K562 (cell line): ENCODE results near the gene LZTS2. TPM values are rescaled to one million over a fixed set of nuclear protein-coding genes. Genes with fewer than 3 reads are reported as not detected.

Experiments used
- ATAC-seq: fragments of 200-7000 bp; cut with Tn5 transposase; 3 replicates; pipeline ENCODE4 v1.9.1; 2020; ENCODE audit warnings: moderate library complexity
- BruUV-seq: library from RNA; stranded (reverse); fragments of 400-500 nt; replicated peaks from 2 replicates; lab custom pipeline; 2021; lab: Mats Ljungman, UMichigan
- CTCF ChIA-PET: fragments of 300-600 bp; formaldehyde crosslinking; extraction: SDS; loops from one replicate; lab custom pipeline; 2021; ENCODE audit warnings: low intra/inter-chr PET ratio; lab: Yijun Ruan, JAX
- POLR2A ChIA-PET: fragments of 300-600, 350-650 bp; sonication (Branson Sonifier 250); formaldehyde crosslinking; extraction: SDS; loops from one replicate; lab custom pipeline; 2021; ENCODE audit warnings: antibody characterized with exemption, inconsistent platforms; lab: Yijun Ruan, JAX
- DNase-seq, 4 experiments: peaks; one replicate each; pipeline versions ENCODE4 v3.0.0 to v3.0.0-alpha.2; 2011 to 2018; ENCODE audit warnings: low spot score in 3 of 4, mixed read lengths in 3 of 4; ENCODE audit errors: extremely low read depth in 1 of 4
- FAIRE-seq: peaks from 2 replicates; lab custom pipeline; 2011; peaks lifted over from hg19 to GRCh38; lab: Jason Lieb, UNC
- H2AFZ ChIP-seq: 2 replicates; pipeline ENCODE4 v1.6.0; 2011; ENCODE audit warnings: low read depth, low read length, control low read depth, inconsistent platforms
- H3K27ac ChIP-seq: fragments of 200-600 bp; 3 replicates; pipeline ENCODE4 v1.8.0; 2011; ENCODE audit warnings: low read depth, mild to moderate bottlenecking, control low read depth, inconsistent platforms, low read length, moderate library complexity, mixed read lengths; ENCODE audit errors: extremely low read depth
- H3K27me3 ChIP-seq, 2 experiments: fragments of 300-600 bp in 1 of 2; 2 replicates in 1 of 2; 3 replicates in 1 of 2; pipeline versions ENCODE4 v1.6.0 to v1.8.0; 2011; ENCODE audit warnings: inconsistent platforms in 2 of 2, low read length in 2 of 2, mild to moderate bottlenecking in 1 of 2, mixed read lengths in 1 of 2, moderate library complexity in 1 of 2; ENCODE audit not compliant: control insufficient read depth in 2 of 2, insufficient read depth in 2 of 2
- H3K36me3 ChIP-seq: fragments of 300-600 bp; 3 replicates; pipeline ENCODE4 v1.8.0; 2011; ENCODE audit warnings: mild to moderate bottlenecking, low read length, inconsistent platforms; ENCODE audit not compliant: control insufficient read depth, insufficient read depth
- H3K4me1 ChIP-seq, 2 experiments: fragments of 200-600 bp in 1 of 2; replicated peaks in 1 of 2; 2 replicates in 1 of 2; 3 replicates in 1 of 2; pipeline versions ENCODE4 v1.5.1 to v1.8.0; 2011; ENCODE audit warnings: inconsistent platforms in 2 of 2, low read length in 2 of 2, mild to moderate bottlenecking in 1 of 2, mixed read lengths in 1 of 2, moderate library complexity in 1 of 2; ENCODE audit not compliant: control insufficient read depth in 2 of 2, insufficient read depth in 2 of 2
- H3K4me2 ChIP-seq: 2 replicates; pipeline ENCODE4 v1.6.1; 2011; ENCODE audit warnings: low read length, control low read depth, inconsistent platforms, mixed read lengths; ENCODE audit not compliant: insufficient read depth
- H3K4me3 ChIP-seq: fragments of 200-600 bp; sonication (generic), shearing (Covaris generic); 2 replicates; pipeline ENCODE4 v1.5.1; 2016; ENCODE audit warnings: control low read depth, inconsistent platforms
- H3K79me2 ChIP-seq: fragments of 200-600 bp; 3 replicates; pipeline ENCODE4 v1.8.0; 2011; ENCODE audit warnings: low read length, inconsistent platforms; ENCODE audit not compliant: control insufficient read depth, insufficient read depth
- H3K9ac ChIP-seq, 2 experiments: 2 replicates each; pipeline versions ENCODE4 v1.6.0 to v1.6.1; 2011; ENCODE audit warnings: low read depth in 2 of 2, low read length in 2 of 2, control low read depth in 1 of 2, inconsistent platforms in 1 of 2, mild to moderate bottlenecking in 1 of 2, mixed read lengths in 1 of 2; ENCODE audit not compliant: insufficient read depth in 1 of 2
- H3K9me1 ChIP-seq: one replicate; pipeline ENCODE4 v1.6.0; 2011; ENCODE audit warnings: inconsistent platforms, mild to moderate bottlenecking, low read length, moderate library complexity; ENCODE audit not compliant: control insufficient read depth, insufficient read depth
- H3K9me3 ChIP-seq: replicated peaks from 2 replicates; pipeline ENCODE4 v1.5.1; 2011; ENCODE audit warnings: low read depth, low read length, inconsistent platforms; ENCODE audit not compliant: control insufficient read depth, insufficient read depth
- H4K20me1 ChIP-seq: replicated peaks from 2 replicates; pipeline ENCODE4 v1.6.1; 2011; ENCODE audit warnings: low read length, inconsistent platforms, mixed read lengths; ENCODE audit not compliant: control insufficient read depth, insufficient read depth
- ADNP ChIP-seq: fragments of 200-800 bp; sonication (Bioruptor generic); IDR thresholded peaks from 2 replicates; pipeline ENCODE4 v1.6.1; 2016; ENCODE audit warnings: missing genetic modification characterization, missing compliant biosample characterization
- ARNT ChIP-seq, 2 experiments: fragments of 450-650 bp; IDR thresholded peaks; 2 replicates each; pipeline ENCODE4 v1.6.1; 2016; ENCODE audit warnings: mild to moderate bottlenecking in 1 of 2
- BCOR ChIP-seq: fragments of 450-650 bp; IDR thresholded peaks from 2 replicates; pipeline ENCODE4 v1.6.1; 2016
- CHD4 ChIP-seq: fragments of 200-600 bp; sonication (generic); IDR thresholded peaks from 3 replicates; pipeline ENCODE4 v1.6.1; 2012; ENCODE audit warnings: low read depth, mild to moderate bottlenecking, mixed read lengths, low read length, inconsistent platforms; ENCODE audit not compliant: insufficient read depth, insufficient replicate concordance, poor library complexity, severe bottlenecking
- DPF2 ChIP-seq: fragments of 450-650 bp; IDR thresholded peaks from 2 replicates; pipeline ENCODE4 v1.6.1; 2016
- ESRRA ChIP-seq: fragments of 450-650 bp; IDR thresholded peaks from 2 replicates; pipeline ENCODE4 v1.6.1; 2014; ENCODE audit warnings: low read depth, mild to moderate bottlenecking, moderate library complexity, borderline replicate concordance
- MTA2 ChIP-seq: fragments of 450-650 bp; IDR thresholded peaks from 2 replicates; pipeline ENCODE4 v1.6.1; 2016; ENCODE audit warnings: low read depth
- RBM25 ChIP-seq: fragments of 200-400 bp; formaldehyde crosslinking; IDR thresholded peaks from 2 replicates; pipeline ENCODE4 v1.6.1; 2018; ENCODE audit warnings: low read length, low read depth, moderate library complexity; ENCODE audit not compliant: severe bottlenecking
- RNF219 ChIP-seq: fragments of 250-450 bp; sonication (Bioruptor Pico); IDR thresholded peaks from 2 replicates; pipeline ENCODE4 v1.5.0; 2022; ENCODE audit warnings: mild to moderate bottlenecking
- YBX1 ChIP-seq: fragments of 450-650 bp; IDR thresholded peaks from 2 replicates; pipeline ENCODE4 v1.7.1; 2016; ENCODE audit warnings: mild to moderate bottlenecking
- ZFP91 ChIP-seq: sonication (generic); formaldehyde crosslinking; IDR thresholded peaks from 2 replicates; pipeline ENCODE4 v1.8.0; 2022; ENCODE audit warnings: mild to moderate bottlenecking, missing genetic modification reagents
- ZNF212 ChIP-seq: fragments of 450-650 bp; formaldehyde crosslinking; IDR thresholded peaks from 2 replicates; pipeline ENCODE4 v1.4.0; 2020; ENCODE audit warnings: mild to moderate bottlenecking
- WGBS: fragments of 100-300 bp; shearing (Covaris generic); methylation state at CpG from one replicate; pipeline ENCODE4 v1.1.6; 2016; ENCODE audit warnings: low coverage, mixed read lengths; ENCODE audit not compliant: insufficient coverage; ENCODE audit errors: missing lambda C conversion rate; 5-methylcytosine and 5-hydroxymethylcytosine counted together
- in situ Hi-C: fragments of 300-500 bp; cut with MboI; formaldehyde crosslinking; loops from 4 replicates; pipeline ENCODE4 v1.15.0; 2018; ENCODE audit warnings: inconsistent platforms, mixed read lengths
- intact Hi-C: fragments of 100-400 bp; cut with micrococcal nuclease; formaldehyde crosslinking; loops from 2 replicates; pipeline ENCODE4 v1.14.2; 2022
- polyA plus RNA-seq, 8 experiments: library from polyadenylated mRNA; depleted of rRNA in 4 of 8; stranded (reverse) in 5 of 8; unstranded in 3 of 8; fragments of >200 nt; fragmentation: Nextera tagmentation in 2 of 8; fragmentation: Illumina TruSeq in 1 of 8; extraction: Ambion mirVana in 2 of 8; extraction: Trizol in 1 of 8; gene quantifications; 2 replicates each; pipeline versions ENCODE4 v1.2.1 to v1.2.3, GENCODE V29; 2011 to 2014; ENCODE audit warnings: inconsistent platforms in 1 of 8, missing spikeins in 1 of 8
- total RNA-seq, 7 experiments: library from RNA; depleted of rRNA in 6 of 7; stranded (reverse); fragments of >200 nt in 6 of 7; fragmentation: Illumina TruSeq in 2 of 7; extraction: Trizol in 2 of 7; gene quantifications; 2 replicates each; pipeline versions ENCODE4 v1.2.1 to v1.2.3, GENCODE V29; 2011 to 2021; ENCODE audit warnings: low replicate concordance in 1 of 7

Gene LZTS2
- total and polyA plus RNA-seq, 9 of the 15 experiments (the other 6 are each of a cell fraction or from before 2014, with no cell fraction given): 0.23 to 42.5 (median 14.7) TPM

- no peak for TF ChIP-seq RNF219 (CRISPR knock-in tag)
- TF ChIP-seq, all 486 proteins: peak for 0
Measured at GRCh38 chr10:101005361-101005760, 5.8 kb downstream of the LZTS2 start (continued).

- no peaks in the 10 kb centered on the region for H3K9me1 ChIP-seq
- no peak for TF ChIP-seq ARNT (IDR thresholded peaks at IDR 0.05)
- peak; percentile 63 for TF ChIP-seq RBM25
- TF ChIP-seq ADNP: peak; percentile 56
- peak; percentile 60; the same call in 1 of the 2 replicates for TF ChIP-seq BCOR
- TF ChIP-seq MTA2: no peak
- peak; percentile 94 for TF ChIP-seq ESRRA
- peak; percentile 36 for TF ChIP-seq CHD4
- TF ChIP-seq ZFP91 (CRISPR knock-in tag): no peak
- TF ChIP-seq YBX1: no peak
- no peak for TF ChIP-seq DPF2
- TF ChIP-seq ZNF212 (CRISPR knock-in tag): no peak
- H3K36me3 ChIP-seq: peaks cover 49% of the 10 kb centered on the region; the same call in 2 of the 3 replicates
- H3K4me3 ChIP-seq: no peak overlapping the region
- H3K27me3 ChIP-seq: no peaks in the 10 kb centered on the region
- no peak overlapping the region for H3K27ac ChIP-seq
- H2AFZ ChIP-seq: no peak overlapping the region
- BruUV-seq: no TSS peak
- ChIA-PET CTCF (no interaction called here), POLR2A (interaction anchor here (0.6 to 0.7 kb wide), 3 partner anchors 10 to 216 kb away, joined by 3 read pairs; no protein-coding TSS in a partner anchor)
- intact Hi-C loops (no loop called here), in situ Hi-C loops (no loop called here)
- H3K9me3 ChIP-seq: no peaks in the 10 kb centered on the region
- H3K4me1 ChIP-seq: peaks cover 6 to 53% of the 10 kb centered on the region in 2 experiments; a peak in 4 of 5 replicates
- no peaks in the 10 kb centered on the region for H4K20me1 ChIP-seq
- WGBS: 100% methylated on average over 2 of the region's 4 CpGs
- no peak overlapping the region for H3K4me2 ChIP-seq
- H3K79me2 ChIP-seq: peaks cover 21% of the 10 kb centered on the region
- FAIRE-seq (no peak), DNase-seq (no peak), ATAC-seq (no peak)
- no peak overlapping the region; a peak in 1 of 4 replicates for H3K9ac ChIP-seq
Measured at GRCh38 chr10:101005869-101006567, 6.4 kb downstream of the LZTS2 start.
